ENCODE results near the gene MATN1. TPM values are rescaled to one million over a fixed set of nuclear protein-coding genes. Genes with fewer than 3 reads are reported as not detected.

Gene MATN1
- total and polyA plus RNA-seq, 8 donors, result 0.06 to 0.07 TPM; not detected in 6

- no peaks in the 10 kb centered on the region for H3K9me3 ChIP-seq
- no peak overlapping the region for H3K4me3 ChIP-seq
- ATAC-seq (peak in 1 of 4 donors; percentile 20), FAIRE-seq (no peak), DNase-seq (no peak)
- no peaks in the 10 kb centered on the region for H3K4me1 ChIP-seq
- H3K27me3 ChIP-seq, result no peaks in the 10 kb centered on the region
- TF ChIP-seq CTCF (IDR thresholded peaks at IDR 0.05), result no peak
- intact Hi-C loops (cut with DNase I), result no loop called here
- 78 to 83% methylated on average over 7 of the region's 7 CpGs for WGBS, 2 donors
- peak overlapping the region in 1 of 4 donors; percentile 19 for H3K27ac ChIP-seq
- H3K36me3 ChIP-seq, result no peaks in the 10 kb centered on the region
Observed at GRCh38 chr1:30758121-30758688, 34.8 kb upstream of the MATN1 start.

GRCh38 chr1:30757352-30758120 is 34.2 kb upstream of the MATN1 start, which contains the start of gene LAPTM5:
Gene LAPTM5 (minus strand): TSS chr1:30757774. CDS start chr1:30757745, 29 bp downstream.
- peak in 3 of 4 donors; percentile 50 to 71 (median 68) for ATAC-seq

GRCh38 chr1:30756545-30757351 is 33.4 kb upstream of the MATN1 start:
- ATAC-seq, result peak in 3 of 4 donors; percentile 68 to 77 (median 71)
- WGBS, 2 donors, result 68 to 77% methylated on average over 17 of the region's 17 CpGs
- intact Hi-C loops (cut with DNase I), result no loop called here
- H3K27me3 ChIP-seq, result no peaks in the 10 kb centered on the region
- no peaks in the 10 kb centered on the region for H3K4me1 ChIP-seq
- FAIRE-seq, result no peak
- no peaks in the 10 kb centered on the region for H3K36me3 ChIP-seq
- H3K4me3 ChIP-seq, result peak overlapping the region in 2 of 4 donors; percentile 1 to 33
- DNase-seq, result peak in 2 of 6 donors; percentile 12 to 65
- peak overlapping the region in 2 of 4 donors; percentile 64 to 65 for H3K27ac ChIP-seq
- H3K9me3 ChIP-seq, result no peaks in the 10 kb centered on the region
- TF ChIP-seq CTCF (IDR thresholded peaks at IDR 0.05), result no peak

More at GRCh38 chr1:30757352-30758120, 34.2 kb upstream of the MATN1 start, which contains the start of gene LAPTM5:
- no peak for TF ChIP-seq CTCF (IDR thresholded peaks at IDR 0.05)
- Histone ChIP-seq H3K27ac (peak within 1 kb of the TSS in 2 of 4 donors; percentile 64 to 65), H3K9me3 (no peaks in the 10 kb centered on the region), H3K4me3 (peak within 1 kb of the TSS in 2 of 4 donors; percentile 1 to 33), H3K4me1 (no peaks in the 10 kb centered on the region), H3K27me3 (no peaks in the 10 kb centered on the region), H3K36me3 (no peaks in the 10 kb centered on the region)
- intact Hi-C loops (cut with DNase I), result no loop called here
- 59 to 61% methylated on average over 21 of the region's 21 CpGs for WGBS, 2 donors
- FAIRE-seq, result no peak
- peak in 1 of 6 donors; percentile 60 for DNase-seq

GRCh38 chr1:30756206-30756544 is 32.8 kb upstream of the MATN1 start:
- WGBS, 2 donors, result 78 to 81% methylated on average over 4 of the region's 4 CpGs
- FAIRE-seq (no peak), DNase-seq (no peak), ATAC-seq (no peak)
- Histone ChIP-seq H3K4me3 (peak overlapping the region in 1 of 4 donors; percentile 21), H3K27me3 (no peaks in the 10 kb centered on the region), H3K4me1 (no peaks in the 10 kb centered on the region), H3K9me3 (no peaks in the 10 kb centered on the region), H3K27ac (peak overlapping the region in 1 of 4 donors; percentile 4), H3K36me3 (no peaks in the 10 kb centered on the region)
- no peak for TF ChIP-seq CTCF (IDR thresholded peaks at IDR 0.05)
- intact Hi-C loops (cut with DNase I), result no loop called here

All from pancreas (tissue), 10 donors.